ENCODE measurements around the gene CEMIP. TPM values are rescaled to one million over a fixed set of nuclear protein-coding genes. Genes with fewer than 3 reads are reported as not detected.

The CEMIP gene
- total and polyA plus RNA-seq, 10 of the 15 experiments (the other 5 are each of a cell fraction or from before 2014, with no cell fraction given), result 0.01 to 0.44 (median 0.16) TPM; not detected in 6

GRCh38 chr15:80929225-80929624 lies 150.1 kb downstream of the CEMIP start:
- POLR2A ChIA-PET, result no interaction called here
- RAD21 ChIA-PET (ENCODE audit: unreplicated experiment), result no interaction called here
- no peak overlapping the region for H3K9ac ChIP-seq (ENCODE audit: control insufficient read depth, insufficient read depth, low read length)
- WGBS (ENCODE audit: insufficient coverage, insufficient replicate concordance, low lambda C conversion rate, missing lambda C conversion rate), result 51% methylated on average over 4 of the region's 4 CpGs
- no peaks in the 10 kb centered on the region; a peak in 1 of 4 replicates for H3K27me3 ChIP-seq (replicated peaks in 1 of 2; ENCODE audit: control insufficient read depth in 2 of 2, insufficient read depth in 2 of 2, low read length in 1 of 2)
- intact Hi-C loops (cut with micrococcal nuclease; ENCODE audit: unreplicated experiment) (no loop called here), in situ Hi-C loops (cut with MboI) (no loop called here)
- FAIRE-seq (no peak), DNase-seq (ENCODE audit: low read depth, low spot score) (no peak), ATAC-seq (no peak)
- no TSS peak for BruUV-seq (replicated peaks)
- SMC1A ChIA-PET (ENCODE audit: uncharacterized antibody, unreplicated experiment), result no interaction called here
- no peak for TF ChIP-seq TARDBP (IDR thresholded peaks at IDR 0.05; ENCODE audit: borderline replicate concordance)
- TF ChIP-seq, protein P1, sequence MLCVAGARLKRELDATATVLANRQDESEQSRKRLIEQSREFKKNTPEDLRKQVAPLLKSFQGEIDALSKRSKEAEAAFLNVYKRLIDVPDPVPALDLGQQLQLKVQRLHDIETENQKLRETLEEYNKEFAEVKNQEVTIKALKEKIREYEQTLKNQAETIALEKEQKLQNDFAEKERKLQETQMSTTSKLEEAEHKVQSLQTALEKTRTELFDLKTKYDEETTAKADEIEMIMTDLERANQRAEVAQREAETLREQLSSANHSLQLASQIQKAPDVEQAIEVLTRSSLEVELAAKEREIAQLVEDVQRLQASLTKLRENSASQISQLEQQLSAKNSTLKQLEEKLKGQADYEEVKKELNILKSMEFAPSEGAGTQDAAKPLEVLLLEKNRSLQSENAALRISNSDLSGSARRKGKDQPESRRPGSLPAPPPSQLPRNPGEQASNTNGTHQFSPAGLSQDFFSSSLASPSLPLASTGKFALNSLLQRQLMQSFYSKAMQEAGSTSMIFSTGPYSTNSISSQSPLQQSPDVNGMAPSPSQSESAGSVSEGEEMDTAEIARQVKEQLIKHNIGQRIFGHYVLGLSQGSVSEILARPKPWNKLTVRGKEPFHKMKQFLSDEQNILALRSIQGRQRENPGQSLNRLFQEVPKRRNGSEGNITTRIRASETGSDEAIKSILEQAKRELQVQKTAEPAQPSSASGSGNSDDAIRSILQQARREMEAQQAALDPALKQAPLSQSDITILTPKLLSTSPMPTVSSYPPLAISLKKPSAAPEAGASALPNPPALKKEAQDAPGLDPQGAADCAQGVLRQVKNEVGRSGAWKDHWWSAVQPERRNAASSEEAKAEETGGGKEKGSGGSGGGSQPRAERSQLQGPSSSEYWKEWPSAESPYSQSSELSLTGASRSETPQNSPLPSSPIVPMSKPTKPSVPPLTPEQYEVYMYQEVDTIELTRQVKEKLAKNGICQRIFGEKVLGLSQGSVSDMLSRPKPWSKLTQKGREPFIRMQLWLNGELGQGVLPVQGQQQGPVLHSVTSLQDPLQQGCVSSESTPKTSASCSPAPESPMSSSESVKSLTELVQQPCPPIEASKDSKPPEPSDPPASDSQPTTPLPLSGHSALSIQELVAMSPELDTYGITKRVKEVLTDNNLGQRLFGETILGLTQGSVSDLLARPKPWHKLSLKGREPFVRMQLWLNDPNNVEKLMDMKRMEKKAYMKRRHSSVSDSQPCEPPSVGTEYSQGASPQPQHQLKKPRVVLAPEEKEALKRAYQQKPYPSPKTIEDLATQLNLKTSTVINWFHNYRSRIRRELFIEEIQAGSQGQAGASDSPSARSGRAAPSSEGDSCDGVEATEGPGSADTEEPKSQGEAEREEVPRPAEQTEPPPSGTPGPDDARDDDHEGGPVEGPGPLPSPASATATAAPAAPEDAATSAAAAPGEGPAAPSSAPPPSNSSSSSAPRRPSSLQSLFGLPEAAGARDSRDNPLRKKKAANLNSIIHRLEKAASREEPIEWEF (IDR thresholded peaks at IDR 0.05; ENCODE audit: insufficient replicate concordance, low read depth, low read length), result no peak
- no peak for TF ChIP-seq NR2F1 (conservative IDR thresholded peaks at IDR 0.05)
- TF ChIP-seq IKZF2 (IDR thresholded peaks at IDR 0.05), result no peak
- H3K4me3 ChIP-seq, result no peak overlapping the region
- no peak overlapping the region for H3K4me2 ChIP-seq (ENCODE audit: control insufficient read depth, insufficient read depth)
- H3K9me3 ChIP-seq (replicated peaks; ENCODE audit: control insufficient read depth, insufficient read depth, low read length), result no peaks in the 10 kb centered on the region
- no peaks in the 10 kb centered on the region for H3K4me1 ChIP-seq (ENCODE audit: control insufficient read depth, insufficient read depth, low read length)
- H3K36me3 ChIP-seq (ENCODE audit: control insufficient read depth in 2 of 2, insufficient read depth in 2 of 2, low read length in 1 of 2), result no peaks in the 10 kb centered on the region
- no peak overlapping the region for H2AFZ ChIP-seq (ENCODE audit: control insufficient read depth, low read depth, low read length)
- H3K79me2 ChIP-seq (ENCODE audit: control insufficient read depth, insufficient read depth, low read length), result no peaks in the 10 kb centered on the region
- no peak overlapping the region for H3K27ac ChIP-seq (ENCODE audit: control insufficient read depth, insufficient read depth)
- H4K20me1 ChIP-seq (ENCODE audit: control insufficient read depth, insufficient read depth), result no peaks in the 10 kb centered on the region
- CTCF ChIA-PET, result interaction anchor here (0.7 to 1.4 kb wide), 2 partner anchors 8 to 10 kb away, joined by 3 read pairs; no protein-coding TSS in a partner anchor

Measured in GM12878 (cell line).